ENCODE measurements around the gene CPNE7. TPM values are rescaled to one million over a fixed set of nuclear protein-coding genes. Genes with fewer than 3 reads are reported as not detected.

Gene CPNE7
- total and polyA plus RNA-seq, 2 of the 4 experiments (the other 2 are of a cell fraction): 5.4 to 17.4 TPM

DNA sequence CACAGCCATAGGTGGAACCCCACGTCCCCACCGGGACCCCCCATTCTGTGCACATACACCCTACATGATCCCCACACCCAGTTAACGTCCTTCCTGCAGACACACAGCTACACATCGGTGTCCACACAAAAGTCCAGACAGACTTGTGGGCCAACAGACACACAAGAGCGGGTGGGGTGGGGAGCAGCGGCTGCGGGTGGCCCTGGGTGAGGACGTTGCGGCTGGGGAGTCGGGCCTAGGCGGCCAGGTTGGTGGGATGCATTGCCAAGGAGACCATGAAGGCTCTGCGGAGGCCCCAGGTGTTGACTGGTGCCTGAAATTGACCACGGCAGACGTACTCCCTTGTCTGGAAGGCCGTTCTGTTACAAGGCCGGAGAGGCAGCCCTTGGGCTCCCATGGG is 29.2 kb downstream of the CPNE7 start:
- no TSS peak for BruUV-seq (replicated peaks)
- H2BK20ac ChIP-seq (ENCODE audit: low read depth, low read length): no peak overlapping the region
- H3K9me1 ChIP-seq (ENCODE audit: insufficient read depth, low read length): peaks cover 8% of the 10 kb centered on the region
- peaks cover 15% of the 10 kb centered on the region for H4K20me1 ChIP-seq (ENCODE audit: insufficient read depth, low read length)
- DNase-seq (no peak), ATAC-seq (ENCODE audit: low read depth) (no peak)
- H2AFZ ChIP-seq (replicated peaks; ENCODE audit: low read length, poor library complexity): no peak overlapping the region
- WGBS, 2 experiments (ENCODE audit: extremely low coverage in 2 of 2, insufficient read length in 1 of 2): 78% methylated on average over 6 of the region's 16 CpGs; no CpG with 5 or more reads in 1 of the 2 experiments
- no peak overlapping the region for H2BK120ac ChIP-seq (ENCODE audit: low read depth, low read length)
- no peak overlapping the region for H4K5ac ChIP-seq (ENCODE audit: low read depth, low read length)
- no peak overlapping the region for H4K8ac ChIP-seq (ENCODE audit: low read depth in 2 of 2, low read length in 2 of 2)
- H3K79me1 ChIP-seq (ENCODE audit: low read depth in 1 of 2, low read length in 2 of 2): no peaks in the 10 kb centered on the region
- H3K4me3 ChIP-seq (ENCODE audit: insufficient read depth, low read depth, low read length): no peak overlapping the region
- no peaks in the 10 kb centered on the region for H3K9me3 ChIP-seq (ENCODE audit: control insufficient read depth, insufficient read depth, low read length)
- ChIA-PET CTCF (no interaction called here), POLR2A (ENCODE audit: unreplicated experiment) (no interaction called here)
- H2AK5ac ChIP-seq (ENCODE audit: low read depth, low read length): peak overlapping the region; percentile 37; the same call in 1 of the 2 replicates
- H2AK9ac ChIP-seq (replicated peaks; ENCODE audit: low read depth, low read length, poor library complexity): peak overlapping the region; percentile 42
- peaks cover 12% of the 10 kb centered on the region for H3K4me1 ChIP-seq (ENCODE audit: control insufficient read depth, insufficient read depth, low read length)
- no peak overlapping the region for H3K56ac ChIP-seq (ENCODE audit: extremely low read depth, insufficient read depth, low read length)
- dilution Hi-C loops (cut with HindIII; ENCODE audit: low sequenced_read_pairs, unreplicated experiment) (no loop called here), in situ Hi-C loops (cut with MboI; ENCODE audit: low sequenced_read_pairs) (no loop called here), intact Hi-C loops (cut with micrococcal nuclease) (no loop called here)
- H2BK5ac ChIP-seq (ENCODE audit: low read depth, low read length, poor library complexity, severe bottlenecking): no peak overlapping the region
- TF ChIP-seq, protein P1, sequence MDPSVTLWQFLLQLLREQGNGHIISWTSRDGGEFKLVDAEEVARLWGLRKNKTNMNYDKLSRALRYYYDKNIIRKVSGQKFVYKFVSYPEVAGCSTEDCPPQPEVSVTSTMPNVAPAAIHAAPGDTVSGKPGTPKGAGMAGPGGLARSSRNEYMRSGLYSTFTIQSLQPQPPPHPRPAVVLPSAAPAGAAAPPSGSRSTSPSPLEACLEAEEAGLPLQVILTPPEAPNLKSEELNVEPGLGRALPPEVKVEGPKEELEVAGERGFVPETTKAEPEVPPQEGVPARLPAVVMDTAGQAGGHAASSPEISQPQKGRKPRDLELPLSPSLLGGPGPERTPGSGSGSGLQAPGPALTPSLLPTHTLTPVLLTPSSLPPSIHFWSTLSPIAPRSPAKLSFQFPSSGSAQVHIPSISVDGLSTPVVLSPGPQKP (IDR thresholded peaks at IDR 0.05; ENCODE audit: borderline replicate concordance, low read depth, low read length): no peak
- TF ChIP-seq, protein P2, sequence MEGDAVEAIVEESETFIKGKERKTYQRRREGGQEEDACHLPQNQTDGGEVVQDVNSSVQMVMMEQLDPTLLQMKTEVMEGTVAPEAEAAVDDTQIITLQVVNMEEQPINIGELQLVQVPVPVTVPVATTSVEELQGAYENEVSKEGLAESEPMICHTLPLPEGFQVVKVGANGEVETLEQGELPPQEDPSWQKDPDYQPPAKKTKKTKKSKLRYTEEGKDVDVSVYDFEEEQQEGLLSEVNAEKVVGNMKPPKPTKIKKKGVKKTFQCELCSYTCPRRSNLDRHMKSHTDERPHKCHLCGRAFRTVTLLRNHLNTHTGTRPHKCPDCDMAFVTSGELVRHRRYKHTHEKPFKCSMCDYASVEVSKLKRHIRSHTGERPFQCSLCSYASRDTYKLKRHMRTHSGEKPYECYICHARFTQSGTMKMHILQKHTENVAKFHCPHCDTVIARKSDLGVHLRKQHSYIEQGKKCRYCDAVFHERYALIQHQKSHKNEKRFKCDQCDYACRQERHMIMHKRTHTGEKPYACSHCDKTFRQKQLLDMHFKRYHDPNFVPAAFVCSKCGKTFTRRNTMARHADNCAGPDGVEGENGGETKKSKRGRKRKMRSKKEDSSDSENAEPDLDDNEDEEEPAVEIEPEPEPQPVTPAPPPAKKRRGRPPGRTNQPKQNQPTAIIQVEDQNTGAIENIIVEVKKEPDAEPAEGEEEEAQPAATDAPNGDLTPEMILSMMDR (conservative IDR thresholded peaks at IDR 0.05; ENCODE audit: low read depth, low read length): no peak
- TF ChIP-seq CHD1 (IDR thresholded peaks at IDR 0.05; ENCODE audit: low read depth, low read length) (no peak), RFX5 (IDR thresholded peaks at IDR 0.05; ENCODE audit: low read depth, low read length) (no peak), NFE2L2 (IDR thresholded peaks at IDR 0.05; ENCODE audit: low read depth, low read length) (no peak), CEBPB (IDR thresholded peaks at IDR 0.05; ENCODE audit: low read depth, low read length) (no peak), RCOR1 (IDR thresholded peaks at IDR 0.05; ENCODE audit: insufficient replicate concordance, low read length) (no peak), FOS (IDR thresholded peaks at IDR 0.05; ENCODE audit: low read depth, low read length) (no peak), SMC3 (IDR thresholded peaks at IDR 0.05; ENCODE audit: low read depth, low read length) (no peak), MAFK (IDR thresholded peaks at IDR 0.05; ENCODE audit: low read depth, low read length) (no peak), POLR2A (IDR thresholded peaks at IDR 0.05; ENCODE audit: low read depth, low read length) (no peak), MAZ (IDR thresholded peaks at IDR 0.05; ENCODE audit: borderline replicate concordance, low read depth, low read length) (no peak), MXI1 (IDR thresholded peaks at IDR 0.05; ENCODE audit: borderline replicate concordance, low read depth, low read length) (no peak), RAD21 (IDR thresholded peaks at IDR 0.05; ENCODE audit: low read length) (no peak), BHLHE40 (IDR thresholded peaks at IDR 0.05; ENCODE audit: low read depth, low read length) (no peak)
- TF ChIP-seq, protein P3, sequence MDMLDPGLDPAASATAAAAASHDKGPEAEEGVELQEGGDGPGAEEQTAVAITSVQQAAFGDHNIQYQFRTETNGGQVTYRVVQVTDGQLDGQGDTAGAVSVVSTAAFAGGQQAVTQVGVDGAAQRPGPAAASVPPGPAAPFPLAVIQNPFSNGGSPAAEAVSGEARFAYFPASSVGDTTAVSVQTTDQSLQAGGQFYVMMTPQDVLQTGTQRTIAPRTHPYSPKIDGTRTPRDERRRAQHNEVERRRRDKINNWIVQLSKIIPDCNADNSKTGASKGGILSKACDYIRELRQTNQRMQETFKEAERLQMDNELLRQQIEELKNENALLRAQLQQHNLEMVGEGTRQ (IDR thresholded peaks at IDR 0.05; ENCODE audit: low read depth, low read length): no peak
- H3K27me3 ChIP-seq (ENCODE audit: control insufficient read depth, insufficient read depth, low read length): peaks cover 4% of the 10 kb centered on the region; the same call in 1 of the 2 replicates
- H3K23ac ChIP-seq (ENCODE audit: low read depth, low read length): no peak overlapping the region
- no peak overlapping the region for H3K27ac ChIP-seq (ENCODE audit: insufficient read depth, low read length)
- no peak overlapping the region for H3K4me2 ChIP-seq (ENCODE audit: low read depth, low read length)
- no peak overlapping the region for H3K9ac ChIP-seq (ENCODE audit: low read depth, low read length)
- H3K18ac ChIP-seq (ENCODE audit: low read depth, low read length): no peak overlapping the region
- no peak overlapping the region for H3K4ac ChIP-seq (ENCODE audit: low read depth, low read length)
- H3K14ac ChIP-seq (replicated peaks; ENCODE audit: low read depth, low read length): no peak overlapping the region
- no peaks in the 10 kb centered on the region for H3K36me3 ChIP-seq (ENCODE audit: control insufficient read depth, insufficient read depth, low read length)
- H4K91ac ChIP-seq (ENCODE audit: insufficient read depth, low read depth, low read length): no peak overlapping the region
- H2BK15ac ChIP-seq (ENCODE audit: low read depth, low read length): no peak overlapping the region
